Measurements from ENCODE around the gene MYOC. TPM values are rescaled to one million over a fixed set of nuclear protein-coding genes. Genes with fewer than 3 reads are reported as not detected.

MYOC gene
- total RNA-seq, 4 donors from 2014 or later: 0.31 to 19.1 (median 3.6) TPM

DNA sequence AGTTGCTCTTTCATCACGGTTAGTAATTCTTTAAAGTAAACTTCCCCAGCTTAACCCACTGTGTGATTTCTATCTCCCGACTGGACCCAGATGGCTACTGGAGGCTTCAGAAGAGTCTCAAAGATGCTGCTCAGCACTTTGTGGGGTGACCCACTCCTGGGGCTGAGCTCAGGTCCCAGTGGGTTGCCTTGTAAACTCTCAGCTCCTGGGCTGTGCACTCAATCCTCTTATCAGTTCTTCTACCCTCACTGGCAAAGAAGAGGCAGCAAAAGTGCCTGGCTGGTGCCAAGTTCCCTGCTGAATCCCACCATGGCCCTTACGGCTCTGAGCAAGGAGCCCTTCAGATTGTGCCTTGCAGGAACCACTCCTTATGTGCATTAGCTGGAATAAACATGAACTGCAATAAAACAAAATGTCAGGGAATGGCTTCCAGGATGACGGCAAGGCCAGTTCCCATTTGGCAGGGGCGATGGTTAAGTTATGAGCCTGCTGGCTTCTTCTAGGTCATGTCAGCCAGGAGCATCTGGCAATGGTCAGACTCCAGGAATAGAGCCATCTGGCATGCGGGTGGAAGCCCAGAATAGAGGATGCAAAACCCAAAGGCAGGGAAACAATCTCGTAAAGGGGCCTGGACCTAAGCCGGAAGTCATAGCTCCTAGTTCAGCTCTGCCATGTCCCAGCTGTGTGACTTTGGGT lies 6.8 kb downstream of the MYOC start:
- H3K27me3 ChIP-seq: no peaks in the 10 kb centered on the region
- no peak for DNase-seq
- H3K27ac ChIP-seq: peak overlapping the region in 3 of 4 donors; percentile 33 to 81 (median 77)
- no peaks in the 10 kb centered on the region for H3K36me3 ChIP-seq
- peaks cover 5 to 16% (median 16%) of the 10 kb centered on the region in 3 donors for H3K4me1 ChIP-seq
- WGBS, 2 donors: 45 to 55% methylated on average over 4 to 7 of the region's 8 CpGs
- peak overlapping the region in 1 of 4 donors; percentile 43 for H3K4me3 ChIP-seq
- TF ChIP-seq, protein P1, sequence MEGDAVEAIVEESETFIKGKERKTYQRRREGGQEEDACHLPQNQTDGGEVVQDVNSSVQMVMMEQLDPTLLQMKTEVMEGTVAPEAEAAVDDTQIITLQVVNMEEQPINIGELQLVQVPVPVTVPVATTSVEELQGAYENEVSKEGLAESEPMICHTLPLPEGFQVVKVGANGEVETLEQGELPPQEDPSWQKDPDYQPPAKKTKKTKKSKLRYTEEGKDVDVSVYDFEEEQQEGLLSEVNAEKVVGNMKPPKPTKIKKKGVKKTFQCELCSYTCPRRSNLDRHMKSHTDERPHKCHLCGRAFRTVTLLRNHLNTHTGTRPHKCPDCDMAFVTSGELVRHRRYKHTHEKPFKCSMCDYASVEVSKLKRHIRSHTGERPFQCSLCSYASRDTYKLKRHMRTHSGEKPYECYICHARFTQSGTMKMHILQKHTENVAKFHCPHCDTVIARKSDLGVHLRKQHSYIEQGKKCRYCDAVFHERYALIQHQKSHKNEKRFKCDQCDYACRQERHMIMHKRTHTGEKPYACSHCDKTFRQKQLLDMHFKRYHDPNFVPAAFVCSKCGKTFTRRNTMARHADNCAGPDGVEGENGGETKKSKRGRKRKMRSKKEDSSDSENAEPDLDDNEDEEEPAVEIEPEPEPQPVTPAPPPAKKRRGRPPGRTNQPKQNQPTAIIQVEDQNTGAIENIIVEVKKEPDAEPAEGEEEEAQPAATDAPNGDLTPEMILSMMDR (IDR thresholded peaks at IDR 0.05): no peak
- TF ChIP-seq POLR2A (IDR thresholded peaks at IDR 0.05): no peak
- intact Hi-C loops (cut with DNase I): loop anchor here (10.0 kb wide), 1 partner anchor 69 kb away; no protein-coding TSS in a partner anchor
- no peaks in the 10 kb centered on the region for H3K9me3 ChIP-seq

- TF ChIP-seq, protein P1 (IDR thresholded peaks at IDR 0.05): peak; percentile 21 to 74 (median 58)
- no peak for TF ChIP-seq POLR2A (IDR thresholded peaks at IDR 0.05)
- WGBS, 2 donors: 10 to 24% methylated on average over 11 to 15 of the region's 15 CpGs
- no peaks in the 10 kb centered on the region for H3K27me3 ChIP-seq
- peak overlapping the region in 3 of 4 donors; percentile 33 to 81 (median 77) for H3K27ac ChIP-seq
- H3K4me1 ChIP-seq: peaks cover 5 to 16% (median 16%) of the 10 kb centered on the region in 3 donors
- DNase-seq: no peak
- H3K4me3 ChIP-seq: peak overlapping the region in 1 of 4 donors; percentile 43
- H3K9me3 ChIP-seq: no peaks in the 10 kb centered on the region
- intact Hi-C loops (cut with DNase I): loop anchor here (10.0 kb wide), 1 partner anchor 70 kb away; no protein-coding TSS in a partner anchor
- no peaks in the 10 kb centered on the region for H3K36me3 ChIP-seq
These were observed 7.5 kb downstream of the MYOC start for GRCh38 chr1:171644805-171645483.

GRCh38 chr1:171643156-171643555 lies 9.3 kb downstream of the MYOC start:
- Histone ChIP-seq H3K9me3 (no peaks in the 10 kb centered on the region), H3K36me3 (no peaks in the 10 kb centered on the region), H3K4me1 (peaks cover 5 to 16% (median 16%) of the 10 kb centered on the region in 3 donors), H3K27me3 (no peaks in the 10 kb centered on the region), H3K27ac (no peak overlapping the region), H3K4me3 (no peak overlapping the region)
- TF ChIP-seq POLR2A (IDR thresholded peaks at IDR 0.05): no peak
- TF ChIP-seq, protein P1 (IDR thresholded peaks at IDR 0.05): no peak
- 72 to 76% methylated on average over 5 to 8 of the region's 8 CpGs for WGBS, 2 donors
- intact Hi-C loops (cut with DNase I): loop anchor here (10.0 kb wide), 1 partner anchor 72 kb away; no protein-coding TSS in a partner anchor
- no peak for DNase-seq

DNA sequence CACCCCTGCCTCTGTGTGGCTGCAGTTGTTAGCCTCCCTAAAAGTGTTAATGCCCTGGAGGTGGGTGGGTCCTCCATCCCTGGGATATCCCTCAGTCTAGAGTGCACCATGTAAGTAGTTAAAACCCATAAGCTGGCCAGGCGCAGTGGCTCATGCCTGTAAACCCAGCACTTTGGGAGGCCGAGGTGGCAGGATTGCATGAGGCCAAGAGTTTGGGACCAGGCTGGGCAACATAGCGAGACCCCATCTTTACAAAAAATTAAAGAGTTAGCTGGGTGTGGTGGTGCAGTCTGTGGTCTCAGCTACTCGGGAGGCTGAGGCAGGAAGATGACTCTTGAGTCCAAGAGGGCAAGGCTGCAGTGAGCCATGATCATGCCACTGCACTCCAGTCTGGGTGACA lies 10.3 kb downstream of the MYOC start:
- Histone ChIP-seq H3K27me3 (no peaks in the 10 kb centered on the region), H3K4me3 (no peak overlapping the region), H3K9me3 (no peaks in the 10 kb centered on the region), H3K4me1 (peaks cover 5 to 16% (median 16%) of the 10 kb centered on the region in 3 donors), H3K36me3 (no peaks in the 10 kb centered on the region), H3K27ac (no peak overlapping the region)
- 77 to 83% methylated on average over 3 to 4 of the region's 4 CpGs for WGBS, 2 donors
- DNase-seq: no peak
- TF ChIP-seq, protein P1 (IDR thresholded peaks at IDR 0.05): no peak
- TF ChIP-seq POLR2A (IDR thresholded peaks at IDR 0.05): no peak
- intact Hi-C loops (cut with DNase I): loop anchor here (10.0 kb wide), 1 partner anchor 73 kb away; no protein-coding TSS in a partner anchor

Data from esophagus squamous epithelium (tissue), 5 donors.